SHP77 treated with DMSO at 0.1 percent for 48 hours (cell line): Measurements from ENCODE around the gene TGFBR3L.
"Not testable (repeated sequence)": the region's sequence is repeated elsewhere in the genome, so short reads cannot be mapped to it uniquely, and the experiment has no call there.

ENCODE experiments used
- DNase-seq: peaks from one replicate; lab custom pipeline; 2025; lab: John Stamatoyannopoulos, UW

The TGFBR3L gene

DNA sequence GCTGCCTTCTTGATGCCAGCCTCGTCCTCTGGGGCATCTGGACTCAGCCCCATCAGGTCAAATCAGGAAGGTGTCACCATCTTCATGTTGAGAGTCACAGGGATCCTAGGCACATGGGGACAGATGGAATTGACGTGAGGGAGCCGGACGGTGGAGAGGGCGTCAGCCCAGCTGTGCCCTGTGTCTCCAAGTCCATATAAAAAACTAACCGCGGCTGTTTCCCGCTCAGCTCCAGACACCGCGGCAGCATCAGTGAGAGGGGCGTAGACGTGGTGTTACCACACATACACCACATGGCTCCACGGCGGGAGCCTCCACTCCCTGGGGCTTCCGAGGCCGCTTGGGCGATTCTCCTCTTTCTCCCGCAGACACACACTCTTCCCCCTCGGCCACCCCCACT is 34.8 kb upstream of the TGFBR3L start:
- no peak for DNase-seq

DNA sequence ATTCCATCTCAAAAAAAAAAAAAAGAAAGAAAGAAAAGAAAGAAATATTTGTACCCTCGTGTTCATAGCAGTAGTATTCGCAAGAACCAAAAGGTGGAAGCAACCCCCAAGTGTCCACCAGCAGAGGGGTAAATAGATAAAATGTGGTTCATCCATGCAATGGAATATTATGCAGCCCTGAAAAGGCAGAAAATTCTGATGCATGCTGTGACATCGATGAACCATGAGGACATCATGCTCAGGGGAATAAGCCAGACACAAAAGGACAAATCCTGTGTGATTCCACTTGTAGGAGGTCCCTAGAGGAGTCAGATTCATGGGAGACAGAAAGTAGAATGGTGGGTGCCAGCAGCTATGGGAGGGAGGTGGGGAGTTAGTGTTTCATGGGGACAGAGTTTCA is 32.7 kb upstream of the TGFBR3L start:
- DNase-seq: no peak

DNA sequence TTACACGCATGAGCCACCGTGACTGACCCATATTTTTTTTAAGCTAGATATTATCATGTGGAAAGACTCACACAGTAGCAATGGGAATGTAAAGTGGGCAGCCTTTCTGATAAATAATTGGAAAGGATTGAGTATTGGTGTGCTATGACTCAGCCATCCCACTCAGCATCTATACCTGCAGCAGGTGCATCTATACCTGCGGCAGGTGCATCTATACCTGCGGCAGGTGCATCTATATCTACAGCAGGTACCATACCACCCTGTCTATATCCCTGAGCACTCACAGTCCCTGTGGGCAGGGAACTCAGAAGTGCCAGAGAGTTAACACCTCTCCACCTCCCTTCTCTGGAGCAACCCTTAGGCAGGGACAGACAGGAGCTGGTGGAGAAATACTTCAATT is 31.5 kb upstream of the TGFBR3L start:
- no peak for DNase-seq

DNA sequence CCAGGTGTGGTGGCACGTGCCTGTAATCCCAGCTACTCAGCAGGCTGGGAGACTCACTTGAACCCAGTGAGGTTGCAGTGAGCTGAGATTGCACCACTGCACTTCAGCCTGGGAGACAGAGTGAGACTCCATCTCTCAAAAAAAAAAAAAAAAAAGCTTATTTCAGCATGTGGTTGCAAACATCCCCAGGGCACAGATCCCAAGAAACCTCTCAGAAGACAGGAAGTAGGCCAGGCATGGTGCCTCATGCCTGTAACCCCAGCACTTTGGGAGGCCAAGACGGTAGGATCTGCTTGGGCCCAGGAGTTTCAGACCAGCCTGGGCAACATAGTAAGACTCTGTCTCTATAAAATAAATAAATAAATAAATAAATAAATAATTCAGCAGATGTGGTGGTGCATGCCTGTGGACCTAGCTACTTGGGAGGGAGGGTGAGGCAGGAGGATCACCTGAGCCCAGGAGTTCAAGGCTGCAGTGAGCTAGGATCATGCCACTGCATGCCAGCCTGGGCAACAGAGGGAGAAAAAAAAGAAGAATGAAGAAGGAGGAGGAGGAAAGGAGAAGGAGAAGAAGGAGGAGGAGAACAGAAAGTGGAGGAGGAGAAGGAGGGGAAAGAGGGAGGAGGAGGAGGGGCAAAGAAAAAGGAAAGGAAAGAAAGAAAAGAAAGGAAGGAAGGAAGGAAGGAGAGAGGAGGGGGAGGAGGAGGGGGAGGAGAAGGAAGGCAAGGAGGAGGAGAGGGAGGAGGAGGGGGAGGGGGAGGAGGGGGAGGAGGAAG is 30.6 kb upstream of the TGFBR3L start:
- DNase-seq: no peak

DNA sequence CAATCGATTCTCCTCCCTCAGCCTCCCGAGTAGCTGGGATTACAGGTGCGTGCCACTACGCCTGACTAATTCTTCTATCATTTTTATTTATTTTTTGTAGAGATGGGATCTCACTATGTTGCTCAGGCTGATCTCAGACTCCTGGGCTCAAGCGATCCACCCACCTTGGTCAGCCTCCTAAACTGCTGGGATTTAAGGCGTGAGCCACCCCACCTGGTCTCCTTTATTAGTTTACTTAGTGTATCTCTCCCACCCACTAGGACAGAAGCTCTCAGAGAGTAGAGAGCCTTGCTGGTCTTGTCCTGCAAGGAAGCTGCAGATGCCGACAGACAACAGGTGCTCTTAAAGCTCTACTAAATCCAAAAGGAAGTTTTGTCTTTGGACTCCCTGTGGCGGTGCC is 28.8 kb upstream of the TGFBR3L start:
- DNase-seq: no peak

DNA sequence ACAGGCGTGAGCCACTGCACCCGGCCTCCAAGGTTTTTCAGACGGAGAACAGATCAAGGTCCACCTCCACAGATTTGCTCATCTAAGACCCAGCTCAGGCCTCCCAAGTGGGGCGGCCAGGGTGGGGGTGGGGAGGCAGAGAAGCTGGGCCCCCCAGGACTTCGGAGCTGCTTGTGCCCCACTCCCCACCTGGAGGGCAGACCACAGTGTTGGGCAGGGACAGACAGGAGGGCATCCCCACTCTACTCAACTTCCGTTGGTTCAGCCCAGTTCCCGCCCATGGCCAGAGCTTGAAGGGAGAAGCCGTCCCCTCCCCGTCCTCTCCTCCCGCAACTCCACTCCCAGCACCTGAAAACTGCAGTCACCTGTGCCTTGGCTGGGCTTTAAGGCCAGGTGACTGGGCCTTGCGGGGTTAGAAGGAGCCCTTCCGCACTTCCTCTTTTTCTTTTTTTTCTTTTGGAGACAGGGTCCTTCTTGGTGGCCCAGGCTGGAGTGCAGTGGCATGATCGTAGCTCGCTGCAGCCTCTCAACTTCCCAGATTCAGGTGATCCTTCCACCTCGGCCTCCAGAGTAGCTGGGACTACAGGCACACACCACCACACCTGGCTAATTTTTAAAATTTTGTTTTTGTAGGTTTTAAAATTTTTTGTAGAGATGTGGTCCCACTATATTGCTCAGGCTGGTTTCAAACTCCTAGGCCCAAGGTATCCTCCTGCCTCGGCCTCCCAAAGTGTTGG is 27.1 kb upstream of the TGFBR3L start:
- no peak for DNase-seq

DNA sequence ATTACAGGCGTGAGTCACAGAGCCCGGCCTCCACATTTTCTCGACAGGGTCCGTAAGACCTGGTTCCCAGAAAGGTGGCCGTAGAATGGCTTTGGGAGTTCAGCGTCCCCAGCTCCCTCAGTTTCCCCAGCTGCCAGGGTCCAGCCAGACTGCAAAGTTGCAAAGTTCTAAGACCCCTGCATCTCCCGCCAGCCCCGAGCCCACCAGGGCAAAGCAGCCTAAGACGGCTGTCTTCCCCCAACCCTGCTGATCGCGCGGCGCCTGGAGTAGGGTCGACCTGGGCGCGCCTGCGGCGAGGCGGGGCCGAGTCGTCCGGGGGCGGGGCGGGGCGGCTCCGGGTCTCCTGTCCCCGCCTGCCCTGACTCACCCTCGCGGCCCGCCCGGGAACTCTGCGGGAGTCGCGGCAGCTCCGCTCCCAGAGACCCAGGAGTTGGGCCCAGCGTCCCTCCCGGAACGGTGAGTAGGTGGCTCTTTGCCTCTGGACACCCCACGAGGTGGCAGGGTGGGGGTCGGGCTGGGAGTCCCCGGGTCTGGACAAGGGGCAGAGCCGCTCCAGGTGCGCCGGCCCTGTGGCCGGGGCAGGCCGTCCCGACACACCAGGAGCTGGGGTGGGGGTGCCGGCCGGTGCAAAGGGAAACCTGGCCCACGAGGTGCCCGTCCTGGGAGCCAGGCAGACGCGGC is 26.3 kb upstream of the TGFBR3L start, which contains the start of gene LRRC8E:
Gene LRRC8E (plus strand): TSS at position 366 of the 681 bp plus-strand sequence. CDS start 7,094 bp downstream, outside the sequence.
- no peak for DNase-seq

DNA sequence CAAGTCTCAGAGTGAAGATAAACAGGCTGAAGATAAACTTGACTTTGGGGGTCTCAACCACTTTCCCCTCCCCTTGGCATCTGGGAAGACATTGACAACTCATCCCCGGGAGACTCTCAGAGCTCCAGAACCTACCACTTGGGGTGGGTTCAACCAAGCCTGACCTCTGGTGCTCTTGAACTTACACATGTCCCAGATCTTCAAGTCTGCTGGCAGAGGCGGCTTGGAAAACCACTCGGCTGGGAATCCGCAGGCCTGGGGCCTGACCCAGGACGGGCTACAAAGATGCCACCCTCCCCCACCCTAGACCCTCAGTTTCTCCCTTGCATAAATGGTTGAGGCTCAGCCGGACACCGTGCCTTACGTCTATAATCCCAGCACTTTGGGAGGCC is 25.8 kb upstream of the TGFBR3L start:
- DNase-seq: no peak

DNA sequence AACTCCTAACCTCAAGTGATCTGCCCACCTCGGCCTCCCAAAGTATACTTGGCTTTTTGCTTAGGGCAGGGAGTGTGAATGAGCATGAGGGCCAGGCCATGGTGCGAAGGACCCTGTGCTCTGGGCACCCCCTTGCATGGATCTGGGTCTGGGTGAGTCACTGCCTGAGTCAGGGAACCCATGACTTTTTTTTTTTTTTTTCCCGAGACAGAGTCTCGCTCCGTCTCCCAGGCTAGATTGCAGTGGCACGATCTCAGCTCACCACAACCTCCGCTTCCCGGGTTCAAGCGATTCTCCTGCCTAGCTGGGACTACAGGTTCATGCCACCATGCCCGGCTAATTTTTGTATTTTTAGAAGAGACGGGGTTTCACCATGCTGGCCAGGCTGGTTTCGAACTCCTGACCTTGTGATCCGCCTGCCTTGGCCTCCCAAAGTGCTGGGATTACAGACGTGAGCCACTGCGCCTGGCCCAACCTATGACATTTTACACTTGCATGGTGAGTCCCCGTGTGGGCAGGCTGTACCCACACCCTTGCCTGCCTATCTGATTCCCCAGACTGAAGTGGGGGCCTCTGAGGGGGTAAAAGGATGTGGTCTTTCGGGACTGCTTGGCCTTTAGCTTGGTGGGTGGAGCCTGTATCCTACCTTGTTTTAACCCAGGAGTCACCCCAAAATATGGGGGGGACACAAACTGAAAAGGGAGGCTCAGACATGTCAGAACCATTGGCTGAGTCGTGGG is 21.1 kb upstream of the TGFBR3L start:
- DNase-seq: not testable (repeated sequence)

DNA sequence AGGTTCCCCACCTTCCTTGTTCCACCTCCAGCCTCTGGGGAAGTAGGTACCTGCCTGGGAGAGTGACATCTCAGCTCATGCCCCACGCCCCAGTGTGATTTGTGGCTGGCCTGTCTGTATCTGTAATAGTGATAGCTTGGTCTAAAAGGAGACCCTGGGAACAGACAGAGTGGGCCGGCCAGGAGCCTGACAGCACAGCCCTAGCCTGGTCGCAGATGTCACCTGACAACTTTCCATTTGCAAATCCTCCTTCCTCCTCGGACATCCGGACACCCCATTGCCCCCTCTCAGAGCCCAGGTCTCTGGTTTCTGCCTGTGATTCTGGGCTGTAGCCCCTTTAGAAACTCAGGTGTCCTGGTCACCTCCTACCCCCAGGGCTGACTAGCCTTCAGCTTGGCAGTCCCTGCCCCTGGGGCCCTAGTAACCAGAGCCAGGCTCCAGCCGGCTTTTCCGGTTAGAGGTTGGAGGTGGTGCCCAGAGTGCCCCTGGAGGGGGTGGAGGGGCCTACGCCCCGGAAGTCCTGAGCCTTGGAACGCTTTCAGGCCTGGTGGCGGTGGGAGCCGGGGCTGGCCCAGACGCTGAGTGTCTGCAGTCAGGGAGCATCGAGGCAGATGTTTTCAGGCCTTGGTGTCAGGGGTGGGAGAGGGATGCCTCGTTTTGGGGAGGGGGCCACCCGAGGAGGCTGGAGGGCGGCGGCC is 19.9 kb upstream of the TGFBR3L start:
- no peak for DNase-seq

DNA sequence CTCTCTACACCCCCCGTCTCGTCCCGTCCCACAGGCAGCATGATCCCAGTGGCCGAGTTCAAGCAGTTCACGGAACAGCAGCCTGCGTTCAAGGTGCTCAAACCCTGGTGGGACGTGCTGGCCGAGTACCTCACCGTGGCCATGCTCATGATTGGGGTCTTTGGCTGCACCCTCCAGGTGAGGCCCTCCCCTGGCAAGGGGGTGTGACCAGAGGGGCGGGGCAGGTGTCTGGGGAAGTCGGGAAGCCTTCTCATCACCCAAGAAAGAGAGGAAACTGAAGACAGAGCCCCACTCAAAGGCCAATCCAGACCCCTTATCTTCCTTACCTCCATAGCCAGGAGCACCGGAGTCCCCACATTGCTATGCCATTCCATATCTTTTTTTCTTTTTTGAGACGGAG is 19.1 kb upstream of the TGFBR3L start:
- no peak for DNase-seq

DNA sequence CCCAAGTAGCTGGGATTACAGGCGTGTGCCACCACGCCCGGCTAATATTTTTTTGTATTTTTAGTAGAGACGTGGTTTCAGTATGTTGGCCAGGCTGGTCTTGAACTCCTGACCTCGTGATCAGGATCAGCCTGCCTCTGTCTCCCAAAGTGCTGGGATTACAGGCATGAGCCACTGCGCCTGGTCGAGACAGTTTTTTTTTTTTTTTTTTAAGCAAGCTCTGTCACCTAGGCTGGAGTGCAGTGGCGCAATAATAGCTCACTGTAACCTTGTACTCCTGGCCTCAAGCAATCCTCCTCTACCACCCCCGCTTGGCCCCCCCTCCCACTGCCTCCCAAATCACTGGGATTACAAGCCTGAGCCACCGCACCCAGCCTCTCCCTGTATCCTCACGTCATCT is 17.3 kb upstream of the TGFBR3L start:
- DNase-seq: no peak

DNA sequence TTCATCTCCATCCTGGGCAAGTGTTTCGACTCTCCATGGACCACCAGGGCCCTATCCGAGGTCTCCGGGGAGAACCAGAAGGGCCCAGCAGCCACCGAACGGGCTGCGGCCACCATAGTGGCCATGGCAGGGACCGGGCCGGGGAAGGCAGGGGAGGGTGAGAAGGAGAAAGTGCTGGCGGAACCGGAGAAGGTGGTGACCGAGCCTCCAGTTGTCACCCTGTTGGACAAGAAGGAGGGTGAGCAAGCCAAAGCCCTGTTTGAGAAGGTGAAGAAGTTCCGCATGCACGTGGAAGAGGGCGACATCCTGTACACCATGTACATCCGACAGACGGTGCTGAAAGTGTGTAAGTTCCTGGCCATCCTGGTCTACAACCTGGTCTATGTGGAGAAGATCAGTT is 15.7 kb upstream of the TGFBR3L start:
- DNase-seq: no peak

DNA sequence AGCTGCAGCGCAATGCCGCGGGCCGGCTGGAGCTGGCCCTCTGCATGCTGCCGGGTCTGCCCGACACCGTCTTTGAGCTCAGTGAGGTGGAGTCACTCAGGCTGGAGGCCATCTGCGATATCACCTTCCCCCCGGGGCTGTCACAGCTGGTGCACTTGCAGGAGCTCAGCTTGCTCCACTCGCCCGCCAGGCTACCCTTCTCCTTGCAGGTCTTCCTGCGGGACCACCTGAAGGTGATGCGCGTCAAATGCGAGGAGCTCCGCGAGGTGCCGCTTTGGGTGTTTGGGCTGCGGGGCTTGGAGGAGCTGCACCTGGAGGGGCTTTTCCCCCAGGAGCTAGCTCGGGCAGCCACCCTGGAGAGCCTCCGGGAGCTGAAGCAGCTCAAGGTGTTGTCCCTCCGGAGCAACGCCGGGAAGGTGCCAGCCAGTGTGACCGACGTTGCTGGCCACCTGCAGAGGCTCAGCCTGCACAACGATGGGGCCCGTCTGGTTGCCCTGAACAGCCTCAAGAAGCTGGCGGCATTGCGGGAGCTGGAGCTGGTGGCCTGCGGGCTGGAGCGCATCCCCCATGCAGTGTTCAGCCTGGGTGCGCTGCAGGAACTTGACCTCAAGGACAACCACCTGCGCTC is 14.8 kb upstream of the TGFBR3L start:
- DNase-seq: no peak

DNA sequence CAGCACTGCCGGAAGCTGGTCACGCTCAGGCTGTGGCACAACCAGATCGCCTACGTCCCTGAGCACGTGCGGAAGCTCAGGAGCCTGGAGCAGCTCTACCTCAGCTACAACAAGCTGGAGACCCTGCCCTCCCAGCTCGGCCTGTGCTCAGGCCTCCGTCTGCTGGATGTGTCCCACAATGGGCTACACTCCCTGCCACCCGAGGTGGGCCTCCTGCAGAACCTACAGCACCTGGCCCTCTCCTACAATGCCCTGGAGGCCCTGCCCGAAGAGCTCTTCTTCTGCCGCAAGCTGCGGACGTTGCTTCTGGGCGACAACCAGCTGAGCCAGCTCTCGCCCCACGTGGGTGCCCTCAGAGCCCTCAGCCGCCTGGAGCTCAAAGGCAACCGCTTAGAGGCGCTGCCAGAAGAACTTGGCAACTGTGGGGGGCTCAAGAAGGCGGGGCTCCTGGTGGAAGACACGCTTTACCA is 14.2 kb upstream of the TGFBR3L start:
- DNase-seq: no peak

DNA sequence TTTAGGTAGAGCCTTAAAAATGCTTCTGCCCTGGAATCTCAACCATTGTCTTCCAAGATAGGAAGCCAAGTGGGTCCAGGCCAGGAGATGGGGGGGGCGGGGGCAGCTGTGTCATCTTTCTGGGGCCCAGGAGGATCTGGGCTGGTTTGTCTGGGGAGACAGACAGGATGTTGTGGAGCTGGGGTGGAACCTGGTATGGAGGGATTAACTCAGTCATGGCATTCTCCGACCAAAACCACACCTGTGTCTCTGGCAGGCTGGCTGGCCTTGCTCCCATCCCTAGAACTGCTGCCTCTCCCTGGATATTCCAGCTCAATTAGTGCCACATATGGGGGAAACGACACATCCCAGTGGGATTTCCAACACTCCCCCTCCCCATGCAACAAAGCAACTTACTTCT is 13.7 kb upstream of the TGFBR3L start:
- DNase-seq: no peak

DNA sequence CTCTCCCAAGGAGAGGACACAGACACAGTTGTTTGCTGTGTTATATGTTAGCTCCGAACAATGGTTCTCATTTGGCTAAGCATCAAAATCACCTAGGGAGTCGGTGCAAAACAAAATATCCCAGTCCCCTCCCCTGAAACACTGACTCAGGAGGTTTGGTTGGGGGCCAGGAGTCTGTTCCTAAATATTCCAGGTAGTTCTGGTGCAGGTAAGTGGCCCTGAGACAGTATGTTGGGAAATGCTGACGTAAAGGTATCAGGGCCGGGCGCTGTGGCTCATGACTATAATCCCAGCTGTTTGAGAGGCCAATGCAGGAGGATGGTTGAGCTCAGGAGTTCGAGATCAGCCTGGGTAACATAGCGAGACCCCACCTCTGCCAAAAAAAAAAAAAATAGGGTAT is 13.3 kb upstream of the TGFBR3L start:
- no peak for DNase-seq

DNA sequence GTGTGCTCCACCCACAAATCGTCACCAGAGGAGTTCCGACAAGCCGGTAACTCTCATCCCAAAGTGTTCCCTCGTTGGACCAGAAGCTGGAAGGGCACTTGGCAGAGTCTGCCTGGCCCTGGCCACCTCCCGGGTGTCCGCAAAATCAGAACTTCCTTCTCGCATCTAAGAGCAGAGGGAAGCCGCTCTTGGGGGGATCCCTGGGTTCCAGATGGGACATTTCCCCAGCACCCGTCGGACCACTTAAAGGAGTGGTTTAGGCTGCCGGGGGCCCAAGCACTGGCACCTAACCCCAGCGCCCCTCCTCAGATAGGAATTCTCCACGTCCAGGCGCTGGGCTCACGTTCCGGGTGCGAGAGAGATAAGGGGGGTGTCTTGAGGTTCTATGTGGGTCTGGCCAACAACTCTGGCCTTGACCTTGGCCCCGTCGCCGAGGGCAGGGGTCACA is 11.8 kb upstream of the TGFBR3L start:
- no peak for DNase-seq

DNA sequence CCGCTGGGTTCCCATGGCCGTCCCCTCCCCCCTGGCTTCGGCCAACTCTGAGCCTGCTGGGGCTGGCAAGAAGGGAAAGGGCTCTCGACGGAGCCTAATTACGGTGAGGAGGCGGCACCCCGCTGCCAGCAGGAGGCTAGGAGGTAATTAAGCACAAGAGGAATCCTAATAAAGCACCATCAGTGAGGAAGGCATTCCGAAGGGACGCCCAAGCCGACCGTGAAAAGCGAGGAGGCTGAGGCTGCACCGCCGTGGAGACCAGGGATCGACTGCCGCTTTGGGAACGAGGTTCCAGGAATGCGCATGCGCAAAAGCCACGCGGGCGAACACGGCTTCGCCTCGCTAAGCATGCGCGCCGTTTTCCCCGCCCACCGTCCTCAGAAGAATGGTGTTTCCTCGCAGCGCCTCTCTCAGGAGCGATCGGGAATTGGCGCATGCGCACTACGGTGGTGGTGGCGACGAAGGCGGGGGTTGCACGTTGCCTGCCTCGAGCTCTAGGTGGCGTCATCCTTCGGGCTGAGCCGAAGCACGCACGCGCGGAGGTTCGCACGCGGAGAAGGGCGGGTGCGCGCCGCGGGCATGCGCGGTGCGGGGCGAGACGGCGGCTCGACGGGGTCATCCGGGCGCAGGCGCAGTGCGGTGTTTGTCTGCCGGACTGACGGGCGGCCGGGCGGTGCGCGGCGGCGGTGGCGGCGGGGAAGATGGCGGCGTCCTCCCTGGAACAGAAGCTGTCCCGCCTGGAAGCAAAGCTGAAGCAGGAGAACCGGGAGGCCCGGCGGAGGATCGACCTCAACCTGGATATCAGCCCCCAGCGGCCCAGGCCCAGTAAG is 11.2 kb upstream of the TGFBR3L start, which contains the start of gene MAP2K7:
Gene MAP2K7 (plus strand): TSS at position 634 of the 830 bp plus-strand sequence. CDS start 68 bp downstream, at position 702.
- DNase-seq: peak; percentile 94
